D721Med (cell line): ENCODE data around the gene METTL14.

Experiments used
- DNase-seq: peaks from one replicate; pipeline ENCODE4 v3.0.0; 2011; ENCODE audit warnings: low spot score; ENCODE audit not compliant: insufficient read length
- FAIRE-seq: peaks from 2 replicates; lab custom pipeline; 2011; peaks lifted over from hg19 to GRCh38; lab: Jason Lieb, UNC
- TF ChIP-seq, protein P1 (sequence below): IDR thresholded peaks from 2 replicates; pipeline ENCODE4 v1.5.1; 2012; ENCODE audit warnings: mild to moderate bottlenecking, control low read depth; ENCODE audit not compliant: insufficient read depth; ENCODE audit errors: missing control alignments

METTL14 gene

GRCh38 chr4:118742050-118742449, 56.9 kb downstream of the METTL14 start:
- FAIRE-seq (no peak), DNase-seq (no peak)

DNA sequence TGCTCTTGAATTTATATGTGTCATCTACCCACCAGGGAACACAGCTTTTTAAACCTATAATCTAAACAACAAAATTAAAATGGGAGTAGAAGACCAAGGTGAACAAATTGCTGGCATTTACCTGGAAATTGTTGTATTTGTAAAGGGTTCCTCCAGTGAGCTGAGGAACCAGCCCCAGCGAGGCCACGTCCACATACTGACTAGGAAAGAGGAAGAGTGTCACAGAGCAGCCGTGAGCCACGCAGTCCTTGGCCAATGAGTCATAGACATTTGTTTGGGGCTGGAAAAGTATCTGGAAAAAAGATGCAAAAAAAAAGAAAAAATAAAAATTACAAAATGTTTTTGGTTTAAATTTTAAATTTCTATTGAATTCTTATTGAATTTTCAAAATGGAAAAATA, 58.7 kb downstream of the METTL14 start:
- TF ChIP-seq, protein P1, sequence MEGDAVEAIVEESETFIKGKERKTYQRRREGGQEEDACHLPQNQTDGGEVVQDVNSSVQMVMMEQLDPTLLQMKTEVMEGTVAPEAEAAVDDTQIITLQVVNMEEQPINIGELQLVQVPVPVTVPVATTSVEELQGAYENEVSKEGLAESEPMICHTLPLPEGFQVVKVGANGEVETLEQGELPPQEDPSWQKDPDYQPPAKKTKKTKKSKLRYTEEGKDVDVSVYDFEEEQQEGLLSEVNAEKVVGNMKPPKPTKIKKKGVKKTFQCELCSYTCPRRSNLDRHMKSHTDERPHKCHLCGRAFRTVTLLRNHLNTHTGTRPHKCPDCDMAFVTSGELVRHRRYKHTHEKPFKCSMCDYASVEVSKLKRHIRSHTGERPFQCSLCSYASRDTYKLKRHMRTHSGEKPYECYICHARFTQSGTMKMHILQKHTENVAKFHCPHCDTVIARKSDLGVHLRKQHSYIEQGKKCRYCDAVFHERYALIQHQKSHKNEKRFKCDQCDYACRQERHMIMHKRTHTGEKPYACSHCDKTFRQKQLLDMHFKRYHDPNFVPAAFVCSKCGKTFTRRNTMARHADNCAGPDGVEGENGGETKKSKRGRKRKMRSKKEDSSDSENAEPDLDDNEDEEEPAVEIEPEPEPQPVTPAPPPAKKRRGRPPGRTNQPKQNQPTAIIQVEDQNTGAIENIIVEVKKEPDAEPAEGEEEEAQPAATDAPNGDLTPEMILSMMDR: no peak
- no peak for FAIRE-seq
- no peak for DNase-seq

More at GRCh38 chr4:118742050-118742449, 56.9 kb downstream of the METTL14 start:
- TF ChIP-seq, protein P1: no peak

DNA sequence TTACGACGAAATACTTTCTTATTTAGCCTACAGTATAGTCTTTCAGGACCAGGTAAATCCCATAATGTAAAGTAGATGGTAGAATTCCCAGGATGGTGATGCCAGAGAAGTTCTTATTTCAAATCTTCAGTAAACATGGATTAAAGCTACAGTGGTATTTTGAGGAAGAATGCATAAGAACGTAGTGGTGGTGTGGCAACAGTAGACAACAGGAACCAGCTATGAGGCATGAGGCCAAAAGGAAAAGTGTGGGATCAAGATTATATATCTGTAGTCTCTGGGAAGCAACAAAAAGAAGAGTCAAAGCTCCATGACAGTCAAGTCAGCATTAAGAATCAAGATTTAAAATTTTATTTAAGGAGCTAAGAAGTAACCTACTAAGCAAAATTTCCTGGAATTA, 60.2 kb downstream of the METTL14 start:
- TF ChIP-seq, protein P1: no peak
- FAIRE-seq: no peak

DNA sequence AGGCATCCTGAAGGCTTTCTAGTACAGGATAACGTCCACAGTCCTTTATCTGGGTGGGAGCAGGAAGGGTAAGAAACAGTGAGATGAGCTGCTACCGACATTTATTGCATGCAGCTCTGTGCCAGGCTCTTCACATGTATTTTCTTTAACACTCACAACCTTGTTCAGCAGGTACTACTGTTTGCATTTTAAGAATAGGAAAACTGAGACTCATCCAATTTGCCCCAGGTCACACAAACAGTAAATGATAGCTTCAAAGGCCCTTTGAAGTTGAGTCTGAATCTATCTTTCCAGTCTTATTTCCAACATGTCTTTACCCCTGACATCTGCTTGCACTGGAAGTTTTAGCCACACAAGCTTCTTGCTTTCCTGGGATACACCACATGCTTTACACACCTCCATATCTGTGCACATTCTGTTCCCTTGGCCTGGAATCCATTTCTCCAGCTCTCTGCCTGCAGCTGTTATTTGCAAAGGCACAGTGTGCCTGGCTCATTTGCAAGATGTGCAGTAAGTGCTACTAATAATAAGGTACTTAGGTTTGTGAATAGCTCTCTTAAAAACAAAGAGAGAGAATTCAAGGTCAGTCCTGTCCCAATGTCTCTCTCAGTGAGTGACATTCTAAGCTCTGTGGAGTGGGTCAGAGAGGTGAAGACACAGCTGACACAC, 61.2 kb downstream of the METTL14 start:
- FAIRE-seq (no peak), DNase-seq (no peak)
- TF ChIP-seq, protein P1: no peak

More for the DNA sequence above, 60.2 kb downstream of the METTL14 start:
- no peak for DNase-seq

GRCh38 chr4:118749347-118749988, 64.3 kb downstream of the METTL14 start:
- TF ChIP-seq, protein P1: no peak
- no peak for FAIRE-seq
- no peak for DNase-seq

DNA sequence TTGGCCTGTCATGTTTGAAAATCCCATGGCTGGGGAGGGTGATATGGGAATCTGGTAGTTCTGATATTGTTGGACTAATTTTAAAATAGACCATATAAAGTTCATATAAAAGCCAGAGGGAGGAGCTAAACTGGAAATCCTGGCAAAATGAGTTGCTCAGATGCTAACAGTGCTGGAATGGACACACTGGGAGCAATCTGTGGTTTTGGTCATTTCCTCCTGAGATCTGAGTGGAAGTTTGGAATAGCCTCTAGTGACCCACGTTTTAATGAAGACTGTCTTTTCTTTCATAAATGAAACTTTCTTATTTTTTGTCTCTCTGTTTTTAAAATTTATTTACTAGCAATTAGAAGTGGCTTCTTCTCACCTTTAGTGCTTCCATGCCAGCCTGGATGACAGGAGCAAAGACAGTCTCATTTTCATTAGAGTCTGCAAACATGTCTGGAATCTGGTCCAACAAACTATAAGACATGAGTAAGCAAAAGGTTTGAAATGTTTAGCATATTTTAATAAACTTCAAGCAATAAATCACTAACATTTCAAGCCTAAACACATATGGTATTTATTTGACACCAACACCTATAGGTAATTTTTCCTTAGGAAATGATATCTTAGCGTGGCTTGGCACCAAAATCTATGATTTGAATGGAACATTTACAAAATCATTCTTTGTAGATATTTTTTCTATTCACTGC, 66.6 kb downstream of the METTL14 start:
- FAIRE-seq (no peak), DNase-seq (no peak)
- TF ChIP-seq, protein P1: no peak
